Activated CD8-positive, alpha-beta memory T cell treated with anti-CD3 and anti-CD28 coated beads, Interleukin-2, amount 50 U/mL, for 48 hours (primary cell): Measurements from ENCODE around the gene EFTUD2.
A peak's percentile ranks its signal among the peaks of the same experiment; 100 is the strongest.

Experiments
- DNase-seq: peaks from one replicate; pipeline ENCODE4 v3.0.0-alpha.2; 2020

The EFTUD2 gene

GRCh38 chr17:44925731-44926697, 26.8 kb upstream of the EFTUD2 start:
- no peak for DNase-seq

- DNase-seq: no peak
These were observed 24.9 kb upstream of the EFTUD2 start for GRCh38 chr17:44924107-44924544.

- no peak for DNase-seq
These were observed 23.7 kb upstream of the EFTUD2 start for GRCh38 chr17:44922746-44923470.

GRCh38 chr17:44922136-44922535, 22.9 kb upstream of the EFTUD2 start:
- DNase-seq: no peak

- no peak for DNase-seq
These were observed 22.1 kb upstream of the EFTUD2 start for GRCh38 chr17:44921122-44921882.

GRCh38 chr17:44920565-44920940, 21.3 kb upstream of the EFTUD2 start:
- DNase-seq: no peak

- peak; percentile 76 for DNase-seq
These were observed 20.8 kb upstream of the EFTUD2 start for GRCh38 chr17:44919885-44920564.

GRCh38 chr17:44919411-44919810, 20.2 kb upstream of the EFTUD2 start:
- no peak for DNase-seq

- no peak for DNase-seq
These were observed 18.8 kb upstream of the EFTUD2 start for GRCh38 chr17:44918006-44918405.

GRCh38 chr17:44917456-44917855, 18.2 kb upstream of the EFTUD2 start:
- DNase-seq: no peak

GRCh38 chr17:44916781-44917241, 17.6 kb upstream of the EFTUD2 start:
- no peak for DNase-seq

GRCh38 chr17:44915862-44916780, 16.9 kb upstream of the EFTUD2 start:
- DNase-seq: no peak

- DNase-seq: no peak
These were observed 16.1 kb upstream of the EFTUD2 start, which contains the start of gene GFAP for GRCh38 chr17:44915321-44915726. Gene GFAP, minus strand, starts transcription at chr17:44915500. Its CDS starts 14 bp downstream, at chr17:44915486.

GRCh38 chr17:44914698-44915271, 15.5 kb upstream of the EFTUD2 start:
- no peak for DNase-seq

- DNase-seq: no peak
These were observed 14.9 kb upstream of the EFTUD2 start for GRCh38 chr17:44914148-44914547.

GRCh38 chr17:44913676-44914075, 14.4 kb upstream of the EFTUD2 start:
- no peak for DNase-seq

GRCh38 chr17:44912763-44913544, 13.7 kb upstream of the EFTUD2 start:
- DNase-seq: no peak

GRCh38 chr17:44911133-44912001, 12.1 kb upstream of the EFTUD2 start:
- peak; percentile 71 for DNase-seq
